ENCODE results near the gene VPS13D.

Gene VPS13D

DNA sequence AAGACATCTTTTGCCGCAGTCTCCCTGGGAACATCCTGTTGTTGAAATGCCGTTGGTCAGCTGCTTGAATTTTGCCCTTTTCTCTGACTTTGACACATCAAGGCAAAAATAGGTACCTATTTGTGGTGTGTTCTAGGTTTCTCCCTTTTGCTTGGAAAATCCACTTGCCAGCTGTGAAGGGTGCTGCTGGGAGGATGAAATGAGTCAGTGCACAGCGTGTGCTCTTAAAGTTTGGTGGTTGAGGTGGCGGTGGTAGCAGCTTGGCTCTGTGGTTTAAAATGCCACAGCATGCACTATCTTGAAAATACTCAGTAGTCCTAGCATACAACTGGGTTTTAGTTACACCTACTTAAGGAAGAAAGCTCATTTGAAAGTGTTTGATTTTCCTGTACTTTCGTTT, 204.3 kb downstream of the VPS13D start:
- DNase-seq = no peak

- no peak for DNase-seq
Measured at GRCh38 chr1:12434686-12435085, 204.9 kb downstream of the VPS13D start.

DNA sequence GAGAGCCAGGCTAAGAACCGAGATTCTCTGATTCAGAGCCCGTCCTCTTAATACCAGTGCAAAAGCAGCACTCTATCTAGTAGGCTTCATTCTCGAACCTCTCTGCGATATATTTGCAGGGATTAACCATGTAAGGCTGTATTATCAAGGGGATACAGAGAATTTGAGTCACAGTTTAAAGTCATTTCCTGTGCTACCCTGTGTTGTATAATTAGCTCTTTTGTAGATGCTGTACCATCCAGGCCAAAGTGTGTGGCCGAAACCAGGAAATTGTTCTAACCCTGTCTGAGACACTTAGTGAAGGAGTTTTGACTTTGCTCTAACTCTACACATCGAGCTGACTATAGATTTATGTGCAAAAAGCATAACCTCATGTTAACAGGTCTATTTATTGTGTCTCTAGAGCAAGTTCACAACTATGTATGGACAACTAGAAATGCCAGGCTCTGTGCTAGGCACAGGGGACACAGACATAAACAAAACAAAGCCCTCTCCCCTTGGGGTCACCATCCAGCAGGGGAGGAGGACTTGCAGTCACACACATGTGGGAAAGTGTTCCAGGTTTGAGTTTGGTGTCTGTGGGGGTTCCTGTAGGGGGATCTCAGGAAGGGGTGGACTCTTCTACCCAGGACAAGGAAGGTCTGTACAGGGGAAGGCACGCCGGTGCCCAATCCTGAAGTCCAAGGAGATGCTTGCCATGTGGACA, 206.0 kb downstream of the VPS13D start:
- no peak for DNase-seq

DNA sequence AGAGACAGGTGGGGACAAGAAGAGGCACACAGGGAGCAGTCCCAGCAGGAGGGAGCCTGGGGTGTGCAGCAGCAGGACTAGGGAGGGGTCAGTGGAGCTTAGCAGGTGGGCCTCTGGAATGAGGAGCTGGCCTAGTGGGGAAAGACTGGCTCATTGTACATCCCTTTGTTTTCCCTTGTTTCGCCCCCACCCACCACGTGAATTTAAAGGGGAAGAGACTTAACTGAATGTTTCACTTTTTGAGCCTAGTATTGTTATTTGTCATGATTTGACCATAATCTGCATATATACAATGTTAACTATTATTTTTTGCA, 206.5 kb downstream of the VPS13D start:
- no peak for DNase-seq

DNA sequence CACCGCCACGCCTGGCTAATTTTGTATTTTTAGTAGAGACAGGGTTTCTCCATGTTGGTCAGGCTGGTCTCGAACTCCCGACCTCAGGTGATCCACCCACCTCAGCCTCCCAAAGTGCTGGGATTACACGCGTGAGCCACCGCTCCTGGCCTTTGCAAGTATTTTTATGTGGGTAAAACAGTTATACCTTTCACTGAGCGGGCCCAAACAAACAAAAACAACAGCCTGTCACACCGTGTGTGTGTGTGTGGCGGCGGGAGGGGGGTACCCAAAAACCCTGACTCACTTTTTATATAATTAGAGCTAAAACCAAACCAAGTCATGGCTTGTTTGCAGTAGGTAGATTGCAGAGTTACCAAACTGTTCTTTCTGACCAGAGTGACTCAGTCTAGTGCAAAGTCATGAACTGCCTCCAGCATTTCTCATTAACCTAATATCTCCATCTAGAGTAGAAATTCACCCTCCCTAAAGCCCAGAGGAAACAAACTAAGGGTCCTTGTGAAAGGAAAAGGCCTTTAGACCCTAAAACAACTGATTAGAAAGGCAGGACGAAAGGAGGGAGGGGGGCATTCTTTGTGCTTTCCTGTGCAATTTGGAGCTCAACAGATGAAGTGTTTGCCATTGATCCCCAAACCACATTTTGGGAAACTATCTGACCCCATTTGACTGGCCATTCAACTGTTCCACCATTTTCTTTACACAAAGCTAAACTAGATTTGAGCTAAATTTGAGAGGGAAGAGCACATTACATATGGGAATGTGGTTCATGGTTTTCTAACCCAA, 207.2 kb downstream of the VPS13D start:
- no peak for DNase-seq

DNA sequence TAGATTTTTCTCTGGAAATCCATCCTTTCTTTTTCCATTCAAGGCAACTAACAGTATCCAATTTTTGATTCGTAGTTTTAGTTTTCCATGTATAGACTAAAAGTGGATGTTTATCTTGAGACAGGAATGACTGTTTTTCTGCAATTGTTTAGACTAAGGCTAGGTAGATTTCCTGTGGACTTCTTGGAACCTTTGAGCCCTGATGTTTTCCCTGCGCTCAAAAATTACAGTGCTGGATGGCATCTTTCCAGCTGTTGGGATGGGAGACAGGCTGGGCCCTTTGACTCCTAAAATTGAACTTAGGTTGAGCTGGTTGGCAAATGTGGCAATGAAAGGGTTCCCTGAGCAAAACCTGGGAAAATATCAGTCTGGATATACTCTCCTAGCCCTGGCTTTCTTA, 207.8 kb downstream of the VPS13D start:
- no peak for DNase-seq

GRCh38 chr1:12438349-12438924, 208.6 kb downstream of the VPS13D start:
- no peak for DNase-seq

DNA sequence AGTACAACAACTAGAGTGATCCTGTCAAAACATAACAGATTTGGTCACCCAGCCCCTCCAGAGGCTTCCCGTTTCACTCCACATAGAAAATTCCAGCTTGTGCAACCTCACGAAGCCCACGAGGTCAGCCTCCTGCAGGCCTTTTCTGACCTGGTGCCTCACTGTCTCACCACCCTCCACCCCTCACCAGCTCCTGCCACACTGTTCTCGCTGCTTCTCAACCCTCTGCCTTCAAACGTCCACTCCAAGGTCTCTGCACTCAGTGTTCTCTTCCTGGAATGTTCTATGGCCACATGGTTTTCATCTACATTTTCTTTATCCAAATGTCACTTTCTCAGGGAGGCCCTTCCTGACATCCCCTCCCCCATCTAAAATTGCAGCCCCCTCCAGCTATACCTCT, 209.2 kb downstream of the VPS13D start:
- DNase-seq = no peak

DNA sequence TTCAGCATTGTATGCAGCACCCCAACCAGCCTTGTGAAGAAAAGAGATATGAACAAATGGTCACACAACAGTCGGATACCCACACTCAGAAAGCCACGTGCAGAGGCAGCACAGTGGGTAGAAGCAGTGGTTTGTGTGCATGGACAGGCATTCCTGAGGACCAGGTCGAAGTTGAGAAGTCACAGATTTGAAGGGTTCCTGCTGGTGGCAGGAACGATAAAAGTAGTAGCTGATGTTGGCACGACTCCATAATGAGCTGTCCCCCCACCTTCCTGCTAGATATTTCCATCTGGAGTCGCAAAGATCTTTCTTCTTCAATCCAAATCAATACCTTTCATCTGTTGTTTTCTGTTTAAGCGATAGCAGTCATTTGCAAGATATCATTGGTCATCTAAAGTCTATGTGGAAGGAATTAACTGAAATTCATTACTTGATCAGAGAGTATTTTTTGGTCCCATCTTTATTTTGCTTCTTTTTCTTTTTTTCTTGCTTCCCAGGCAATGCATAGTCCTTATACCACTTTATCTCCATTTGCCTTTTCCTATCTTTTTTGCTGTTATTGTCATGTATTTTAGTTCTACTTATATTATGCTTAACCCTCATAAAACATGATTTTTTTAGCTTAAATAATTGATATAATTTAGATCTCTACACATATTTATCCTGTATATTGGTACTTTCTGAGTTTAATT, 211.7 kb downstream of the VPS13D start:
- DNase-seq = no peak

DNA sequence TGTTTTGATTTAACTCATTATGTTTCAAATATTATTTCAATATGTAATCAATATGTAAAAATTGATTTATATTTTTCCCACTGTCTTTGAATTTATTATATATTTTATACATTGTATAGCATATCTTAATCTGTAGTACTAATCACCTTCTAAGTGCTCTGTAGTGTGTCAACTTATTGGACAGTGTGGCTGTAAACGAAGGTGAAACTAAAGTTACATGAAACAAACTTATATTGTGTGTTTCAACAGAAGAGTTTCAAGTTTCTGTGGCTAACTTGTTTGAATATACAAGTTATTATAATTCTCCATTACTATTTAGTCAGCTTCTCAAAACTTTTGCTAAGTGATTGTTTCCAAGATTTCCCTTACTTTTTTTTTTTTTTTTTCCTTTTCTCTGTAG, 212.4 kb downstream of the VPS13D start:
- no peak for DNase-seq

DNA sequence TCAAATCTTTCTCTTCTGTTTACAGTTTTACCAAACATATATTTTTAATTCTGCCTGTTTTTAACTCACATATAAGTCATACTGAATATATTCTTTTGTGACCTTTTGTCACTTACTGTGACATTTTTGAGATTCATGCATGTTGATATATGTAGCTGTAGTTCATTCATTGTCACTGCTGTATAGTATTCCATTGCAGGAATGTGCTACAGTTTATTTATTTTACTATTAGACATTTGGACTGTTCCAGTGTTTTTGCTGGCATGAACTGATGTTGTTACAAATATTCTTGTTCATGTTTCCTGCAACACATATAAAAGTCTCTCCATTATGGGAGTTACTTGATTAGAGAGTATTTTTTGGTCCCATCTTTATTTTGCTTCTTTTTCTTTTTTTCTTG, 213.3 kb downstream of the VPS13D start:
- no peak for DNase-seq

- no peak for DNase-seq
Measured at GRCh38 chr1:12444329-12444841, 214.6 kb downstream of the VPS13D start.

- no peak for DNase-seq
Measured at GRCh38 chr1:12445257-12445656, 215.4 kb downstream of the VPS13D start.

DNA sequence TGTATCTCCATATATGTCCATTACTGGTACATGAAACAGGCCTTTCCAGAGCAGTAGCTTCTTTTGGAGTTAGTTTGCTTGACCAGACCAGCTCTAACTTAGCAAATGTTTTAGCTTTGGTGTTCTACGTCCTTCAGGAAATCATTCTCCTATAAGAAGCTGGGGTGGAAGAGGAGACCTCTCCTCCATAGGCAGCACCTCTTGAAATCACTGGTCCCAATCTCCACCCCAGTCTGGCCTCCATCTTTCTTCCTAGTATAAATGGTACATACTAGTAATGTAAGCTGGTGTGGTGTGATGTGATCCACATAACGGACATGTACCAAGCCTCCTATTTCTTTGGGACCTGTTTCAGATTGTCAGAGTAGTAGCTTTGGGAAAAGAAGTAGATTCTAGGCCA, 216.8 kb downstream of the VPS13D start:
- no peak for DNase-seq

- no peak for DNase-seq
Measured at GRCh38 chr1:12447307-12447706, 217.5 kb downstream of the VPS13D start.

GRCh38 chr1:12447849-12448312, 218.1 kb downstream of the VPS13D start:
- DNase-seq = no peak

DNA sequence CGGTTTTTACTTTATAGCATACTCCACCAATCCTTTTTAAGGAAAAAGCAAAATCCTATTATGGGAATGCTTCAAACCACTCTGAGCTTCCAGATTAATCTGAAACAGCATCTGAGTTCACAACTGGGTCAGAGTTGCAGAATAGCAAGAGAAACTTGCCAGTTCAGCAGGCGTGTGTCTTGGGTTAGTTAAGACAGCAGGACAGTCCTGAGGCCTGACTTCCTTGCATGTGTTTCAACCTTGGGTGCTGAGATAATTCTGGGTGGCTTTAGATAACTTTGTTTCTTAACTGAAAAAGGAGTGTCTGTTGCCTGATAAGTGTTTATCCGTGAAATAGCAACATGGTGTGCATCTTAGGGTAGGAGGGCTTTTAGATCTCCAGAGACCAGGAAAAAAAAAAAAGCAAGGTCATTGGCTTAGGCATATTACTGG, 218.9 kb downstream of the VPS13D start:
- DNase-seq = no peak

GRCh38 chr1:12450090-12450755, 220.4 kb downstream of the VPS13D start:
- DNase-seq = no peak

GRCh38 chr1:12450756-12451559, 221.1 kb downstream of the VPS13D start:
- no peak for DNase-seq

- DNase-seq = no peak
Measured at GRCh38 chr1:12451560-12451900, 221.7 kb downstream of the VPS13D start.

GRCh38 chr1:12452262-12452661, 222.4 kb downstream of the VPS13D start:
- DNase-seq = no peak
